ENCODE measurements around the gene ANTXR1.

The ANTXR1 gene

DNA sequence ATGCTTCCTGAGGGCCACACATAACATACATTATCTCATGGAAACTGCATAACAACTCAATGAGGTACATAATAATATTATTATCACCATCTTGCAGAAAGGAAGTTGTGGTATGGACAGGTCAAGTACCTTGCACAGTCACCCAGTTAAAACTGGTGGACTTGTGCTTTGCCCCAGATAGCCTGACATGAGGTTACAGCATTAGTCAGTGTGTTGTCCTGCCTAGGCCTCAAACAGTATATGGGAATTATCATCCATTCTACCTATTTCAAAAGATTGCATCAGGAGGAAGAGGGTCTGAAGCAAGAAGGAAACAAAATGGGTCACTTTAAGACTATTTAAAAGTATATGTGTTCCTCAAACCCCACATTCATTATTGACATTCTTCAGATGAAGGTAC, 5.4 kb upstream of the ANTXR1 start:
- DNase-seq: no peak

GRCh38 chr2:69010437-69011194, 2.4 kb upstream of the ANTXR1 start:
- DNase-seq: no peak

DNA sequence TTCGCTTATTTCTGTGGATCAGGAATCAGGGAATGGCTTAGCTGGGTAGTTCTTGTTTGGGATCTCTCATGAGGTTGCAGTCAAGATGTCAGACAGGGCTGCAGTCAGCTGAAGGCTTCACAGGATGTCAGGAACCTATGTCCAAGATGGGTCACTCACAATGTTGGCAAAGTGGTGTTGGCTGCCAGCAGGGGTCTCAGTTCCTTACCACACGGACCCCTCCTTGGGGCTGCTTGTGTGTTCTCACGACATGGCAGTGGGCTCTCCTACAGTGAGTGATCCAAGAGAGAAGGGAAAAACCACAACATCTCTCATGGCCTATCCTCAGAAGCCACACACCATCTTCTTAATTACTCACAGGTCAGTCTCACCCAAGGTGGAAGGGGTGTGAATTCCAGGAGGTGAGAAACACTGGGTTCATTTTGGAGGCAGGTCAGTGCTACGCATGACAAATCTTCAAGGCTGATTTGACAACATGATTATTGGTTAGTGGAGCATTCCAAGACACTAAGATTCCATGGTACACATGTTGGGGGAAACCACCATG, 1.3 kb upstream of the ANTXR1 start:
- no peak for DNase-seq

DNA sequence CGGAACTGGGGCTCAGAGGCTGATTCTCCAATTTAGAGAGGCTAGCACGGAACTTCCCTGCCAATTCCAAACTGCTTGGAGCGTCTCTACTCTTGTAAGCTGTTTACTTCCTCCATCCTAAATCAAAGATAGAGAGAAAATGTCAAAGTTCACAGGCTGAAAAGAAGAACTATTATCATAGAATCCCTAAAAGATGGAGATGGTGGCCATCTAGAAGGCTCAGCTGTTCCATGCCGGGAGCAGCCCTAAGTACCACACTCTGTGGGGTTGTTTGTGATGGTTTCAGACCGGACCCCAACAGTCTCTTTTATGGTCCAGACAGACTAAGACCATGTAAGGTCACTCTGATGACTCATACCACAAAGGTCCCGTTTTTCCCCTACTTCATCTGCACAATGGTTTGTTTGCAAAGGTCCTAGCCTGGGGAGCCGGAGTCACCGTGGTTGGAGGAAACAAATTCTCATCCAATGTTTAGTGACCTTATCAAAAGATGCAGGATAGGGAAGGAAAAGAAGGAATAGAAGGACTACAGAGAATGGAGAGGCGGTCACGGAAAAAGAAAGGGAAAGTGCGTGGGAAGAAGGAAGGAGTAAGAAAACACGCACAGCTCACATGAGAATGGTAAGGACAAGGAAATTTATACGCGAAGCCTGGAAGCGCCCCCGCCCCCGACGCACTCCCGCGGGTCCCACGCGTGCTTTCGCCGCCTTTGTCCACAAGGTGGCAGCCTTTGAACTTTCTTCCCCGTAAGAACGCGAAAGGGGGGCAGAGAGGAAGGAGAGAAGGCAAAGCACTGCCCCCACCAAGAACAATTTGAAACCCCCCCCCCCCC, 453 bp upstream of the ANTXR1 start:
- DNase-seq: peak; percentile 40 to 43

DNA sequence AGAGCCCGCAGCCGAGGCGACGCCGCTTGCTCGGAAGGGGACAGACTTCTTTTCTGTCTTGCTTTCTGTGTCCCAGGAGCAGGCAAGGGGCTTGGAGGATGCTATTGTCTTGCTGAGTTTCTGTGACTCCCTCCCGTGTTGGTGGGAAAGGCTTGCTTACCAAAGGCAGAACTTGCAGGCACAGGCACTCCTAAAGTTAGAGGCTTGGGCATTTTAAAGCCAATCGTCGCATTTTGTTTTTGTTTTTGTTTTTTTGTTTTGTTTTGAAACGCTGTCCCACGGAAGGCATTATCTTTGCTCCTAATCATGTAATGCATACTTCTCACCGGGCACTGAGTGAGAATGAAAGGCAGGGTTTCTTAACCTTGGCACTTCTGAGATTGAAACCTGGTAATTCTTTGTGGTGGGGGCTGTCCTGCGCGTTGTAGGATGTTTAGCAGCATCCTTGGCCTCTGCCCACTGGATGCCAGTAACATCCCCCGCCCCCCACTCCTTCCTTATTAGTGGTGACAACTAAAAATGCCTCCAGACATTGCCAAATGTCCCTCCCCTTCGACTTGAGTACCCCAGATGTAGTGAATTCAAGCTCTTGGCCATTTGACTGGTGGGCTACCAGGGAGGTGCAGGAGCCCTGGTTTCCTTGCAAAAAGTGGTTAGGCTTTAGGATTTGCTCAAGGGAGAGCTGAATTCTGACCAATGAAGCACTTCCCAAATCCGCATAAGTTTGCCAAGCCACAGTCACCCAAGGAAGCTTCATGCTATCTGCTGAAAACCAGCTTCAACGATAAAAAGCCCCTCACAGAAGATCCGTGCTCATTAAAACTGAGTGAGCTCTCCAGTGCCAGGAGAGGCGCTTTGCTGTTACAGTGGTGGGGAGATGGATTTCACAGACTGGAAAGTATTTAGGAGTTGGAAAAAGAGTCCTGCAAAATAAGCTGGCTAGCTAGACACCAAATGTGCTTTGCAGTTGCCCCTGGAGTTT, 1.2 kb downstream of the ANTXR1 start:
- no peak for DNase-seq

DNA sequence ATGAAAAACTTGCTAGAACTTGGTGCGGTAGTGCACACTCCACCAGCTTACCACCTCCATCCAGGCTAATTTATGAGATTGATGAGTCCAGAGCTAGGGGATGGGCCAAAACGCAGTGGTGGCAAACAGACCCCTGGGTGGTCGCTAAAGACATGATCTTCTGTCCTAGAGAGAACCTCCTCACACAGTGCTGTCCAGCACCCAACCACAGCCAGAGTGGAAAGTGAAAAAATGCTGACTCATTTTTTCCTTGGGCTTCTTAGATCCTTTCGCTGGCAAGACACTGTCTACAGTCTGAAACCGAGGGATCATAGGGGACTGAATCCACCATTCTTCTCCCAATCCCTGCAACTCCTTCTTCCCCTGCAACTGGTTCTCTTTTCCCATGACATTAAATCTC, 4.1 kb downstream of the ANTXR1 start:
- DNase-seq: no peak

DNA sequence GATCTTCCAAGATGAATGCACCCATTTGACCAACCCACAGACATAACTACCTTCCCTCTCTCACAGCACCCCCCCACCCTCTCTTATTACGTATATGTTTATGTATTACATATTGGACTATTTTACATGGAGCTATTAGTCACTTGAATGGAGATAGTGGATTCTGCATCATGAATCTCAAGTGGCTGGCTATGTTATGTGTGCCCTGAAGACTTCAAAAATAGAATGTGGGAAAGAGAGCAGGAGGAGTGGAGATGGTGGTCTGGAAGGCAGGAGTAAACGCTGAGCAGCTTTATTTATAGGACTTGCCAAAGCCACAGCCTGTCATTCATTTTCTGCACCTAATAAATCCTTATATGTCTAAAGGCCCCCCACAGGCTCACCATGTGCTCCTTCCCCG, 4.9 kb downstream of the ANTXR1 start:
- DNase-seq: no peak

- DNase-seq: no peak
Measured at GRCh38 chr2:69018678-69019095, 5.7 kb downstream of the ANTXR1 start.

GRCh38 chr2:69020496-69021426, 7.8 kb downstream of the ANTXR1 start:
- no peak for DNase-seq

DNA sequence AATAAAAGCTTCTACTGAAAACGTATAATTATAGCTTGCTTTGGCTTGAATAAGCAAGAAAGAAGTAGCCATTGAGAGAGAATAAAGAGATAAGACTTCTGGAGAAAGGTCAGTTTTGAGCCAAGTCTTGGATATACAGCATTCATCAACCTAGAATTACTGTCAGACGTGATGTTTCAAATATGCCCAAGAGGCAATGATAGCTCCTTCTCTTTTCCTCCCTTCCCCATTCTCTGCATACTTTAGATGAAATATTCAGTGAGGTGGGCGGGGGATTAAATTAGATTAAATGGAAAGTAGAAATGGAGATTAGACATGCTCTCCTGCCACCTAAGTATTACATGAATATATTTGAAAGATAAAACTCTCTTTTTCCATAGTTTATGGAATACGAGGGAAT, 8.7 kb downstream of the ANTXR1 start:
- DNase-seq: no peak

DNA sequence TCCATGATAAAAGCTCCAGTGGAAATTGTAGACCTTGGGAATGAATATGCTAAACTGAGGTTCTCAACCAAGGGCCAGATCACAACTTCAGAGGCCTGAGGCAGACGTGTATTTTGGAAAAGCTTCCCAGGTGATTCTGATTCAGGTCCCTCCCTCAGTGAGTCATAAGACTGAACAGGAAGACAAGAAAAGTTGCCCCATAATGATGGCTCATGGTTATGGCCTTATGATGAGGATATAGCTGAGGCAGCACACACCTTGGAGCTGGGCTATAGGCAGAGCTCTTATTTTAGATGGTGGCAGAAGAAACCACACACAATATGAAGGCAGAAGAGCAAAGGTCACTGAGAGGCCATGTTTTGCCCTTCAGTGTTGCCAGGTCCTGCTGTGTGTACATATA, 9.6 kb downstream of the ANTXR1 start:
- no peak for DNase-seq

DNA sequence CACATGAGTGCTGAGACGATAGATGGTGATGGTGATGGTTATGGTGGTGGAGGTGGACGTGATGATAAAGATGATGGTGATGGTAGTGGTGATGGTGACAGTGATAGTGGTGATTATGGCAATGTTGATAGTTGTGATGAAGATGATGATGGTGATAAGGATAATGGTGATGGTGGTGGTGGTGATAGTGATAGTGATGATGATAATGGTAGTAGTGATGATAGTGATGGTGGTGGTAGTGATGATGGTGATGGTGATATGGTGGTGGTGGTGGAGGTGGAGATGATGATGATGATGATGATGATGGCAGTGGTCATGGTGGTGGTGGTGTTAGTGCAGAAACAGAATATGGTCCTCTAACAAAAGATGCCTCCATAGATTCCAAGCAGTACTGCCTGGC, 10.3 kb downstream of the ANTXR1 start:
- DNase-seq: no peak

- no peak for DNase-seq
Measured at GRCh38 chr2:69026026-69026425, 13.0 kb downstream of the ANTXR1 start.

DNA sequence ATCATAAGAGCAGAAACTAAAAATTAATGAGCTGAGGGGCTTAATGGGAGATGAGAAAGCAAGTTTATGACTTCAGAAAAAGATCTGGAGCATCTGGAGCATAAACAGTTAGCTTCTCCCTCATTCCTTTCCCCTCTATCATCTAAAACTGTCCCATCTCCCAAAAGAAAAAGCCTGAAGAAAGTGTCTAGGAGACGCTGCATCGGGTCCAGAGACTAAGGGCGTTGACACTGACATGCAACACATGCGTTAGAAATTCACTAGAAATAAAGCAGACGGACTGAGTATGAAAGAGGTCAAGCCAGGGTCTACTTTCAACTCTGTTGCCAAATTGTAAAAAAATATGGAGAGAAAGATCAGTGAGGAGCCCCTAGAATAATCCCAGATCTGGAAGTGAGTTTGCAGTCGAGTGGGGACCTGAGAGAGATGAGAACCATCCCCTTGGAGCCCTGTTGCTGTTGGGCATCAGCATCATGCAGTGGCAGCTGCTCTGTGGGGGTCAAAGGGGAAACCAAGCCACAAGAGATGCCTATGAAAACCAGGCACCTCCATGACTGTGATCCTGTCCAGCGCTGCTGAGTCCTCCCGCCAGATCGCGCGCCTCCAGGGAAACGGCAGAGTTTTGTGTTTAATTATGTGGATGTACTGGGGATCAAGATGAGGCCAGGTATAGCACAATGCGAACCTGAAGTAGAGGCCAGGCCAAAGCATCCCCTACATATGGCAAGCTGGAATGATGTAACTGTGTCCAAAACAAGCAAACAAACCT, 13.9 kb downstream of the ANTXR1 start:
- DNase-seq: no peak

DNA sequence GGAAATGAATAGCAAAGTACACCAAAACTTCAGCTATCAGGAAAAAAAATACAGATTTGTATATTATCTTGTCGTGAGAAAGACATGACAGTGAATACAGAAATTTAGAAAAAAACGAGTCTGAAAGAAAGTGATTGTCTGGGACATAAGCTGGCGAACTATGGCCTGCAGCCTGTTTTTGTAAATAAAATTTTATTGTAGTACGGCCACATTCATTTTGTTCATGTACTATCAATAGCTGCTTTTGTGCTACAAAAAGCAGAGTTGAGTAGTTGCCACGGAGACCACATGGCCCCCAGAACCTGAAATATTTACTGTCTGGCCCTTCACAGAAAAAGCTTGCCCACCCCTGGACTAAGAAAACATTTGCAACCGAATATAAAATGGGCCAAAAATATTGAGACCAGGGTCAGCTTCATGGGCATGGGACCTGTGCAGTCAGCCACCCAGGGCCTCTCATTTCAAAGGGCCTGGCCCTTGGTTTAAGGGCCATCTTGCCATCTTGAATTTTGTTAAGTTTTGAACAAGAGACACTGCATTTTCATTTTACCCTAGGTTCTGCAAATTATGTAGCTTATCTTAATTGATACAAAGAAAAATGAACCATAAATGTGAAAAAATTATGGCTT, 17.9 kb downstream of the ANTXR1 start:
- DNase-seq: no peak

DNA sequence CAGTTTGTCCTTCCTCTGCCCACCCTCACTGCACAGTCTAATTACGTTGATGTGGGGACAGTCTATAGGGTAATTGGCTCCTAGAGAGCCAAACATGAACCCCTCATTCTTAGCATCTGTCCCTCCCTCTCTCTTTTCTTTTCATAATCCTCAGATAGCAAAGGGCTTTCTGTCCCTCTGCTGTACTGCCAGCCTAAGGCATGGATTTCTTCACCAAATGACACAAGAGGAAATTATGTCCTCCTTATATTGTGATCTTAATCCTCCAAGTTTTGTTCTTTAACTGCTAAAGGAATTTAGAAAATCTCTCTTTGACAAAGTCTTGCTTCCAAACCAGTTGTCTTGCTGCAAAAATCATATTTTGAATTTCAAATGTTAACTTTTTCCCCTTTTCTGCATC, 18.5 kb downstream of the ANTXR1 start:
- no peak for DNase-seq

GRCh38 chr2:69032336-69032735, 19.4 kb downstream of the ANTXR1 start:
- DNase-seq: no peak

- no peak for DNase-seq
Measured at GRCh38 chr2:69033461-69034095, 20.6 kb downstream of the ANTXR1 start.

GRCh38 chr2:69034122-69034521, 21.1 kb downstream of the ANTXR1 start:
- no peak for DNase-seq

GRCh38 chr2:69034845-69035244, 21.9 kb downstream of the ANTXR1 start:
- DNase-seq: no peak

Data from stimulated activated CD4-positive, alpha-beta T cell treated with anti-CD3 and anti-CD28 coated beads, Interleukin-4, amount 100 ng/mL, for 4 hours (primary cell).